Liver (tissue), 9 donors: ENCODE results near the gene HRG. TPM values are rescaled to one million over a fixed set of nuclear protein-coding genes. Genes with fewer than 3 reads are reported as not detected.

Experiments
- DNase-seq: peaks from one replicate; pipeline ENCODE4 v3.0.0-alpha.2; 2017; ENCODE audit warnings: low spot score
- H3K27ac ChIP-seq, 2 donors: one replicate each; pipeline ENCODE4 v1.7.0; 2013; ENCODE audit warnings: inconsistent platforms in 2 of 2, low read length in 2 of 2, control low read depth in 1 of 2, low read depth in 1 of 2, mild to moderate bottlenecking in 1 of 2
- H3K27me3 ChIP-seq, 4 donors: one replicate each; pipeline versions ENCODE4 v1.6.1 to v1.7.0; 2013; ENCODE audit warnings: low read length in 3 of 4, inconsistent platforms in 1 of 4, mild to moderate bottlenecking in 1 of 4, moderate library complexity in 1 of 4; ENCODE audit not compliant: control insufficient read depth in 4 of 4, insufficient read depth in 4 of 4
- H3K36me3 ChIP-seq, 4 donors: one replicate each; pipeline versions ENCODE4 v1.6.1 to v1.7.0; 2013; ENCODE audit warnings: low read length in 3 of 4, mild to moderate bottlenecking in 3 of 4, low read depth in 1 of 4, moderate library complexity in 1 of 4; ENCODE audit not compliant: control insufficient read depth in 4 of 4, insufficient read depth in 3 of 4
- H3K4me1 ChIP-seq, 4 donors: one replicate each; pipeline versions ENCODE4 v1.6.1 to v1.7.0; 2013; ENCODE audit warnings: low read length in 3 of 4, mild to moderate bottlenecking in 3 of 4, moderate library complexity in 1 of 4; ENCODE audit not compliant: control insufficient read depth in 4 of 4, insufficient read depth in 4 of 4
- H3K4me3 ChIP-seq, 3 donors: one replicate each; pipeline versions ENCODE4 v1.6.1 to v1.7.0; 2013; ENCODE audit warnings: low read length in 3 of 3, control low read depth in 1 of 3, low read depth in 1 of 3, mild to moderate bottlenecking in 1 of 3
- H3K9ac ChIP-seq, 2 donors: one replicate each; pipeline ENCODE4 v1.7.0; 2013; ENCODE audit warnings: low read length in 2 of 2, mild to moderate bottlenecking in 2 of 2, moderate library complexity in 2 of 2, control low read depth in 1 of 2, low read depth in 1 of 2
- H3K9me3 ChIP-seq, 4 donors: one replicate each; pipeline versions ENCODE4 v1.6.1 to v1.7.0; 2013; ENCODE audit warnings: low read length in 3 of 4; ENCODE audit not compliant: control insufficient read depth in 4 of 4
- ATF3 ChIP-seq: IDR thresholded peaks from 2 replicates; pipeline ENCODE4 v1.6.1; 2016; ENCODE audit warnings: antibody characterized with exemption
- CTCF ChIP-seq: fragments of 150-350 bp; IDR thresholded peaks from 2 replicates; pipeline ENCODE4 v1.5.1; 2017; ENCODE audit warnings: improper control_type of control experiment, low read depth, low read length; ENCODE audit not compliant: missing input control
- EGR1 ChIP-seq, 2 donors: IDR thresholded peaks; 2 replicates each; pipeline ENCODE4 v1.6.1; 2016 to 2018; ENCODE audit warnings: antibody characterized with exemption in 2 of 2, low read depth in 2 of 2
- FOXA1 ChIP-seq: IDR thresholded peaks from 2 replicates; pipeline ENCODE4 v1.6.1; 2016; ENCODE audit warnings: antibody characterized with exemption
- FOXA2 ChIP-seq: IDR thresholded peaks from 2 replicates; pipeline ENCODE4 v1.6.1; 2016; ENCODE audit warnings: antibody characterized with exemption
- GABPA ChIP-seq, 2 donors: IDR thresholded peaks in 1 of 2; conservative IDR thresholded peaks in 1 of 2; 2 replicates each; pipeline ENCODE4 v1.6.1; 2016; ENCODE audit warnings: antibody characterized with exemption in 2 of 2, mild to moderate bottlenecking in 1 of 2, moderate library complexity in 1 of 2
- HNF4A ChIP-seq, 2 donors: conservative IDR thresholded peaks; 2 replicates each; pipeline ENCODE4 v1.6.1; 2016; ENCODE audit warnings: antibody characterized with exemption in 2 of 2, mild to moderate bottlenecking in 2 of 2
- HNF4G ChIP-seq: IDR thresholded peaks from 2 replicates; pipeline ENCODE4 v1.6.1; 2016; ENCODE audit warnings: antibody characterized with exemption
- JUND ChIP-seq, 2 donors: IDR thresholded peaks; 2 replicates each; pipeline ENCODE4 v1.6.1; 2016; ENCODE audit warnings: antibody characterized with exemption in 2 of 2
- MAX ChIP-seq: IDR thresholded peaks from 2 replicates; pipeline ENCODE4 v1.6.1; 2016; ENCODE audit warnings: antibody characterized with exemption
- NR2F2 ChIP-seq: IDR thresholded peaks from 2 replicates; pipeline ENCODE4 v1.6.1; 2016; ENCODE audit warnings: antibody characterized with exemption
- RAD21 ChIP-seq, 2 donors: IDR thresholded peaks; 2 replicates each; pipeline ENCODE4 v1.6.1; 2016; ENCODE audit warnings: antibody characterized with exemption in 2 of 2, mild to moderate bottlenecking in 2 of 2
- REST ChIP-seq: IDR thresholded peaks from 2 replicates; pipeline ENCODE4 v1.6.1; 2016; ENCODE audit warnings: antibody characterized with exemption, mild to moderate bottlenecking
- RXRA ChIP-seq, 2 donors: IDR thresholded peaks; 2 replicates each; pipeline ENCODE4 v1.6.1; 2017 to 2018; ENCODE audit warnings: antibody characterized with exemption in 2 of 2, mild to moderate bottlenecking in 1 of 2
- SP1 ChIP-seq: IDR thresholded peaks from 2 replicates; pipeline ENCODE4 v1.6.1; 2018; ENCODE audit warnings: antibody characterized with exemption, mild to moderate bottlenecking
- TAF1 ChIP-seq: conservative IDR thresholded peaks from 2 replicates; pipeline ENCODE4 v1.6.1; 2016; ENCODE audit warnings: antibody characterized with exemption, mild to moderate bottlenecking
- YY1 ChIP-seq: IDR thresholded peaks from 2 replicates; pipeline ENCODE4 v1.6.1; 2016; ENCODE audit warnings: antibody characterized with exemption, mild to moderate bottlenecking
- ZBTB33 ChIP-seq: IDR thresholded peaks from 2 replicates; pipeline ENCODE4 v1.6.1; 2016; ENCODE audit warnings: antibody characterized with exemption
- WGBS: extraction: QIAGEN DNeasy Blood & Tissue Kit; methylation state at CpG from one replicate; pipeline ENCODE4 v1.1.7; 2013; 5-methylcytosine and 5-hydroxymethylcytosine counted together
- polyA plus RNA-seq, 2 donors: library from polyadenylated mRNA; stranded (reverse) in 1 of 2; unstranded in 1 of 2; fragments of 200-250 nt in 1 of 2; fragments of >200 nt in 1 of 2; fragmentation: Nextera tagmentation in 1 of 2; extraction: Ambion mirVana in 1 of 2; gene quantifications; one replicate each; pipeline versions ENCODE4 v1.2.1 to v1.2.3, GENCODE V29; 2013 to 2015
- total RNA-seq, 2 donors: library from RNA; depleted of rRNA; stranded (reverse); fragments of >200 nt; gene quantifications; one replicate each; pipeline ENCODE4 v1.2.3, GENCODE V29; 2014
- donor health status: healthy.
- donor health status: healthy.
- donor health status: healthy.
- donor health status: healthy.
- donor health status: healthy.

HRG gene
- total and polyA plus RNA-seq, 4 donors = 41.8 to 837 (median 227) TPM

- Histone ChIP-seq H3K4me1 (peaks cover 6 to 26% (median 19%) of the 10 kb centered on the region in 4 donors), H3K9me3 (no peaks in the 10 kb centered on the region), H3K4me3 (peak within 1 kb of the TSS; percentile 49 to 66 (median 56)), H3K9ac (peak within 1 kb of the TSS; percentile 75 to 95), H3K36me3 (peaks cover 0 to 3% (median 1%) of the 10 kb centered on the region in 4 donors), H3K27ac (peak within 1 kb of the TSS; percentile 89 to 91), H3K27me3 (no peaks in the 10 kb centered on the region)
- WGBS = 24% methylated on average over 3 of the region's 3 CpGs
- DNase-seq = peak; percentile 66
- TF ChIP-seq FOXA2 (peak; percentile 94), SP1 (peak; percentile 93), EGR1 (IDR thresholded peaks at IDR 0.05; ENCODE audit: low read depth in 2 of 2) (peak; percentile 49 to 79), ZBTB33 (peak; percentile 68), FOXA1 (peak; percentile 92), TAF1 (peak; percentile 100), CTCF (no peak), YY1 (peak; percentile 72), RXRA (IDR thresholded peaks at IDR 0.05) (peak; percentile 99), MAX (peak; percentile 80), ATF3 (peak; percentile 84), REST (peak; percentile 95), HNF4A (conservative IDR thresholded peaks at IDR 0.05) (peak; percentile 82 to 86), NR2F2 (peak; percentile 89), GABPA (IDR thresholded peaks at IDR 0.05 in 1 of 2, conservative IDR thresholded peaks at IDR 0.05 in 1 of 2) (peak in 1 of 2 donors; percentile 33), JUND (IDR thresholded peaks at IDR 0.05) (peak in 1 of 2 donors; percentile 81), HNF4G (peak; percentile 64), RAD21 (IDR thresholded peaks at IDR 0.05) (peak; percentile 57 to 60)
These were observed 51.2 kb downstream of the HRG start, which contains the start of gene KNG1 for GRCh38 chr3:186717039-186717457. TSS of gene KNG1 (plus strand) at chr3:186717359. CDS start at chr3:186717543, 184 bp downstream.
